ENCODE data around the gene GUCY1B1. TPM values are rescaled to one million over a fixed set of nuclear protein-coding genes. Genes with fewer than 3 reads are reported as not detected.

Gene GUCY1B1
- total RNA-seq, 1 experiment from 2014 or later = not detected

GRCh38 chr4:155780775-155781174 is 22.0 kb downstream of the GUCY1B1 start:
- no peak for ATAC-seq
- H3K27me3 ChIP-seq (ENCODE audit: insufficient read depth, low read length) = no peaks in the 10 kb centered on the region
- TF ChIP-seq CTCF (IDR thresholded peaks at IDR 0.05 in 2 of 3, conservative IDR thresholded peaks at IDR 0.05 in 1 of 3; ENCODE audit: borderline replicate concordance in 1 of 3, insufficient read depth in 1 of 3, low read depth in 2 of 3, low read length in 2 of 3) (no peak), ELF1 (IDR thresholded peaks at IDR 0.05; ENCODE audit: borderline replicate concordance, low read depth) (no peak), ZBTB33 (IDR thresholded peaks at IDR 0.05; ENCODE audit: extremely low read depth, insufficient replicate concordance, low read length) (no peak), JUND (IDR thresholded peaks at IDR 0.05) (no peak), POLR2A (IDR thresholded peaks at IDR 0.05; ENCODE audit: borderline replicate concordance, extremely low read depth, insufficient read depth, insufficient read length) (no peak), SP1 (IDR thresholded peaks at IDR 0.05; ENCODE audit: low read depth) (no peak), POLR2AphosphoS5 (IDR thresholded peaks at IDR 0.05; ENCODE audit: low read depth, low read length) (no peak), YY1 (IDR thresholded peaks at IDR 0.05; ENCODE audit: extremely low read depth, insufficient replicate concordance, low read depth, low read length) (no peak), RAD21 (IDR thresholded peaks at IDR 0.05; ENCODE audit: low read depth) (no peak), CBX3 (IDR thresholded peaks at IDR 0.05; ENCODE audit: low read depth) (no peak), SRF (IDR thresholded peaks at IDR 0.05; ENCODE audit: low read depth) (no peak)

More at GRCh38 chr4:155780775-155781174, 22.0 kb downstream of the GUCY1B1 start:
- Histone ChIP-seq H3K4me3 (replicated peaks in 1 of 2; ENCODE audit: low read depth in 1 of 2, low read length in 2 of 2) (no peak overlapping the region), H3K36me3 (ENCODE audit: control insufficient read depth in 1 of 2, insufficient read depth in 2 of 2, low read length in 2 of 2) (no peaks in the 10 kb centered on the region), H3K79me2 (ENCODE audit: insufficient read depth, low read length) (no peaks in the 10 kb centered on the region), H3K27ac (ENCODE audit: low read depth, low read length) (no peak overlapping the region), H3K9ac (ENCODE audit: low read length) (no peak overlapping the region), H3K4me1 (ENCODE audit: control insufficient read depth in 1 of 2, insufficient read depth in 2 of 2, low read length in 2 of 2) (no peaks in the 10 kb centered on the region), H4K20me1 (ENCODE audit: insufficient read depth) (no peaks in the 10 kb centered on the region), H3K9me3 (ENCODE audit: control insufficient read depth in 1 of 2, insufficient read depth in 1 of 2, low read depth in 1 of 2, low read length in 2 of 2) (no peaks in the 10 kb centered on the region), H2AFZ (ENCODE audit: low read depth, low read length, poor library complexity, severe bottlenecking) (no peak overlapping the region), H3K9me2 (ENCODE audit: insufficient read depth) (no peaks in the 10 kb centered on the region), H3K4me2 (ENCODE audit: low read length) (no peak overlapping the region)
- DNase-seq (ENCODE audit: low read depth, low spot score) = no peak
- POLR2A ChIA-PET = no interaction called here
- CTCF ChIA-PET = no interaction called here
- BruUV-seq (replicated peaks) = no TSS peak
- RAD21 ChIA-PET (ENCODE audit: low non-redundant PET in 1 of 2, low total read pairs in 2 of 2, uncharacterized antibody in 2 of 2, unreplicated experiment in 2 of 2) = no interaction called here
- intact Hi-C loops (cut with micrococcal nuclease) = no loop called here

Data from HCT116 (cell line).